Osteocyte (in vitro differentiated cells): ENCODE data around the gene TSPAN5. TPM values are rescaled to one million over a fixed set of nuclear protein-coding genes. Genes with fewer than 3 reads are reported as not detected.

Source experiments
- DNase-seq: peaks from one replicate; pipeline ENCODE4 v3.0.0; 2021; ENCODE audit warnings: mixed read lengths; ENCODE audit not compliant: unreplicated experiment; ENCODE audit errors: extremely low spot score
- H3K27ac Mint-ChIP-seq: one replicate; pipeline ENCODE4 v1.8.0; 2021; ENCODE audit warnings: mild to moderate bottlenecking, mixed read lengths; ENCODE audit not compliant: unreplicated experiment
- H3K27me3 Mint-ChIP-seq: one replicate; pipeline ENCODE4 v1.8.0; 2021; ENCODE audit warnings: mixed read lengths; ENCODE audit not compliant: unreplicated experiment
- H3K36me3 Mint-ChIP-seq: one replicate; pipeline ENCODE4 v1.8.0; 2021; ENCODE audit warnings: mixed read lengths; ENCODE audit not compliant: unreplicated experiment
- H3K4me1 Mint-ChIP-seq: one replicate; pipeline ENCODE4 v1.8.0; 2021; ENCODE audit warnings: mixed read lengths; ENCODE audit not compliant: unreplicated experiment
- H3K4me3 Mint-ChIP-seq: one replicate; pipeline ENCODE4 v1.8.0; 2021; ENCODE audit warnings: mild to moderate bottlenecking, moderate library complexity, mixed read lengths; ENCODE audit not compliant: unreplicated experiment
- H3K9me3 Mint-ChIP-seq: one replicate; pipeline ENCODE4 v1.8.0; 2021; ENCODE audit warnings: mixed read lengths; ENCODE audit not compliant: unreplicated experiment
- total RNA-seq: library from RNA; stranded (reverse); gene quantifications from 2 replicates; pipeline ENCODE4 v1.2.1, GENCODE V29; 2021
- TF ChIP-seq, protein P1 (sequence below): fragments of 200-600 bp; sonication (generic); IDR thresholded peaks from 2 replicates; pipeline ENCODE4 v1.5.0; 2021; ENCODE audit warnings: antibody characterized with exemption, mild to moderate bottlenecking, moderate library complexity

The TSPAN5 gene
- total RNA-seq, 1 donor from 2014 or later, result 64.2 TPM

DNA sequence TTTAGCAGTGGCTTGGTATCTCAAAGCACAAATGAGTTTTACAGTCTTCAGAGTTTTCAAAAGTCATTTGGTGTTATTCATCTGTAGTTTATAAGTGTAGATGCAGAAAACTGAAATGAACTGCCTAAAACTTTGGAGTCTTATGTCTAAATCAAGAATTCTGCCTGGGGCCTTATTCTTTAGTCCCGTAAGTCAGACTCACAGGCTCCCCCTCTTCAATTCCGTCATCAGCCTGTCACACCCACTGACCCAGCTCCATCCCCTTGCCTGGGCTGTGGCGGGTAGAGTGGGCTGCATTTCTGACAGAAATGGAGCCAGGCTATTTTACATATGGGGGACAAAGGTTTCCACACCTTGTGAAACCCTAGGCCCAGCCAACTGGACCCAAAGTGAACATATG lies 44.3 kb downstream of the TSPAN5 start:
- no peak overlapping the region for H3K4me3 Mint-ChIP-seq
- TF ChIP-seq, protein P1, sequence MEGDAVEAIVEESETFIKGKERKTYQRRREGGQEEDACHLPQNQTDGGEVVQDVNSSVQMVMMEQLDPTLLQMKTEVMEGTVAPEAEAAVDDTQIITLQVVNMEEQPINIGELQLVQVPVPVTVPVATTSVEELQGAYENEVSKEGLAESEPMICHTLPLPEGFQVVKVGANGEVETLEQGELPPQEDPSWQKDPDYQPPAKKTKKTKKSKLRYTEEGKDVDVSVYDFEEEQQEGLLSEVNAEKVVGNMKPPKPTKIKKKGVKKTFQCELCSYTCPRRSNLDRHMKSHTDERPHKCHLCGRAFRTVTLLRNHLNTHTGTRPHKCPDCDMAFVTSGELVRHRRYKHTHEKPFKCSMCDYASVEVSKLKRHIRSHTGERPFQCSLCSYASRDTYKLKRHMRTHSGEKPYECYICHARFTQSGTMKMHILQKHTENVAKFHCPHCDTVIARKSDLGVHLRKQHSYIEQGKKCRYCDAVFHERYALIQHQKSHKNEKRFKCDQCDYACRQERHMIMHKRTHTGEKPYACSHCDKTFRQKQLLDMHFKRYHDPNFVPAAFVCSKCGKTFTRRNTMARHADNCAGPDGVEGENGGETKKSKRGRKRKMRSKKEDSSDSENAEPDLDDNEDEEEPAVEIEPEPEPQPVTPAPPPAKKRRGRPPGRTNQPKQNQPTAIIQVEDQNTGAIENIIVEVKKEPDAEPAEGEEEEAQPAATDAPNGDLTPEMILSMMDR, result no peak
- H3K36me3 Mint-ChIP-seq, result no peaks in the 10 kb centered on the region
- H3K4me1 Mint-ChIP-seq, result peaks cover 88% of the 10 kb centered on the region
- DNase-seq, result no peak
- H3K27ac Mint-ChIP-seq, result peak overlapping the region; percentile 79
- H3K9me3 Mint-ChIP-seq, result no peaks in the 10 kb centered on the region
- H3K27me3 Mint-ChIP-seq, result no peaks in the 10 kb centered on the region

DNA sequence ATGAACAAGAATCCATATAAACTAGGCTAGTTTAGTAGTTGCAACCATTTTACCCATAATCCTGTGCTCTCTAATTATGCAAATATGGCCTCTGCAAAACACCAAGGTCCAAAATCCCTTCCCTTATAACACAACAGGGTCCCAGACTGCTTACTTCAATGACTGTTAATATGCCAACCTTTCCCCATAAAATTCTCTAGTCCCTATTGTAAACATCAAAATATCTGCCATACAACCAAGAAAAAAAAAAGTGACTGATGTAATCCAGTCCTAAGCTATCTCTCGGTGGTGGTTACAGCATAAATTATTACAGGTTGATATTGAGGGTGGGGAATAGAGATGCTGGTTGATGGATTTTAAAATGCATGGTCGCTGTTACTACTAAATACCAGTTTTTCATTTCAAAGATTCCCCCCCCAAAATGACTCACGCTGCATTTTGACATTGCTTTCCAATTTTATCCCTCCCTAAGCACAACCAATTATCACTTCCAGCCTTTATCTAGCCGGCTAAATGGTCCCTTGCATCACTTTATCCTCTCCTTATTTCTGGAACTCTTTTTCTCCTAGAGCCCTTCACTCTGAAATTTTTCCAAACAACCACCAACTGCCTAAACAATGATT lies 44.8 kb downstream of the TSPAN5 start:
- no peak for DNase-seq
- TF ChIP-seq, protein P1, result no peak
- no peaks in the 10 kb centered on the region for H3K36me3 Mint-ChIP-seq

DNA sequence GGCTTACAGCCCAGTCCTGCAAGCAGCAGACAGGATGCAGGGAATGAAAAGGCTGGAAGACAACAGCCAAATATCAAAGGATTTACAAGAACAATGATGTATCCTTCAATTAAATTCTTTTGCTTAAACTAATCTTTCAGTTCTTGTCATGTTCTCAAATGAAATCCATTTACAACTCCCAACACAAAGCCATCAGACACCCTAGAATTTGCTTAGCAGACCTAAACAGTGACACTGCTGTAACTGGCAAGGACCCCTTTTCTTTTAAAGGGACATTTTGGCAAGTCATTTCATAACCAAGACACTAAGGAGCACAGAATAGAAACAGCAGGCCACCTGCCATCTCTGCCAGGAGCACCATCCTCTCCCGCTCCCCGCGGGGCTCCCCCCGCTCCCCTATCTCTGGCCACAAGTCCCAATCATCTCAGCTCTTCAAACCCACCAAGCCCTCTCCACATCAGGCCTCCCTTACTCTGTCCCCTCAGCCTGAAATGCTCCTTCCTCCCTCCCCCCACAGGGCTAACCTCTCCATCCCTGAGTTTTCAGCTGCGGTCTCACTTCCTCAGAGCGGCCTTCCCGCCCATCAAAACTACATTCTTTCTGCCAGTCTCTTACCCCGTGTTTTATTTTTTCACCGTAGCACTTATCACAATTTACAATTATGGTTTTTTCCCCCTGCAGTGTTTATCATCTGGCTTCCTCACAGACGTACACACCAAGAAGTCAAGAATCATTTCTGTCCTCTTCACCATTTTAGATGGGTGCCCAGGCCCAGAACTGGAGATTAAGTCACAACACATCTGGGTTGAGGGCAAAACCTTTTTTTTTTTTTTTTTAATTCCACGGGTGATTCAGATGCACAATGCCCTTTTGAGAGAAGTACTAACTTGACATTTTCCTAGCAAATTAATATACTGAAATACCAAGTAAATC lies 45.8 kb downstream of the TSPAN5 start:
- no peak for DNase-seq
- H3K9me3 Mint-ChIP-seq, result no peaks in the 10 kb centered on the region
- peaks cover 86% of the 10 kb centered on the region for H3K4me1 Mint-ChIP-seq
- TF ChIP-seq, protein P1, result no peak
- no peaks in the 10 kb centered on the region for H3K36me3 Mint-ChIP-seq
- H3K4me3 Mint-ChIP-seq, result no peak overlapping the region
- H3K27ac Mint-ChIP-seq, result peak overlapping the region; percentile 79
- no peaks in the 10 kb centered on the region for H3K27me3 Mint-ChIP-seq

More for the DNA sequence above, 44.8 kb downstream of the TSPAN5 start:
- H3K4me1 Mint-ChIP-seq, result peaks cover 88% of the 10 kb centered on the region
- H3K4me3 Mint-ChIP-seq, result no peak overlapping the region
- peak overlapping the region; percentile 79 for H3K27ac Mint-ChIP-seq
- no peaks in the 10 kb centered on the region for H3K27me3 Mint-ChIP-seq
- no peaks in the 10 kb centered on the region for H3K9me3 Mint-ChIP-seq

GRCh38 chr4:98611677-98612317 lies 46.6 kb downstream of the TSPAN5 start:
- peak overlapping the region; percentile 45 for H3K27ac Mint-ChIP-seq
- no peak overlapping the region for H3K4me3 Mint-ChIP-seq

More at GRCh38 chr4:98611677-98612317, 46.6 kb downstream of the TSPAN5 start:
- peaks cover 2% of the 10 kb centered on the region for H3K36me3 Mint-ChIP-seq
- H3K4me1 Mint-ChIP-seq, result peaks cover 80% of the 10 kb centered on the region
- H3K9me3 Mint-ChIP-seq, result no peaks in the 10 kb centered on the region
- H3K27me3 Mint-ChIP-seq, result no peaks in the 10 kb centered on the region
- no peak for DNase-seq
- TF ChIP-seq, protein P1, result no peak
